Measurements from ENCODE around the gene GRIK2.

DNA sequence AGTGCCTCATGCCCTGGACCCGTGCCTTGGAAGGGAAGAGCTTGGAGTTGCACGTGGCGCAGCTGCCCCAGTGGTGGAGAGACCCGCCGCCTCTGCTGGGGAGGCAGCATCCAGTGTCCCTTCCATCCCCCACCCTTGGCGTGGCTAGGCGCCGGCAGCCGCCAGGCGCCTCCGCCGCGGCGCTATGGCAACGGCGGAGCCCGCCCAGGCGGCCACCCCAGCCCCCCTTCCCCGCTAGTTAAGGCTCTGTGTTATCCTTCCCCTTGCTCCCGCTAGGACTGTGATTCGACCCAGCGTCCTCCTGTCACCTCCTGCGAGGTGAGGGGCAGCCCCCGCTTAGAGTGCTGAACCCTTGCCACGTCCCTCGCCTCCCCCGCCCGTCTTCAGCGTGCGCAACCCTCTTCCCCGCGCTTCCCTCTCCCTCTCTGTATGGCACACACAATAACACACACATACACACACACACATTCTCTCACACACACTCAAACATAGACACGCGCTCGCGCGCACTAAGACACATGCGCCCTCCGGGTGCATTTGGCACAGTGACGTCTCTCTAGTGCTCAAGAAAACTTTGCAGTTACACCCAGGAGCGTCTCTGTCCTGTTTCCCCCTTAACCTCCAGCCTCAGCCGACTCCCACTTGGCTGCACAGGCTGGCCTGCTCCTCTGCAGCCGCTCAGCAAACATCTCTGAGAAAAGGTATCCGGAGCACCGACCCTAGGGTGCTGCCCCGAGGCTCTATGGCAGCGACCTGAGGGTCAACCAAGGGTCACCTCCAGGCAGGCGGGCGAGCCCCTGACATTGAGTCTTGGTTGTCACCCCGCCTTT is 8.5 kb downstream of the GRIK2 start:
- TF ChIP-seq, protein P1, sequence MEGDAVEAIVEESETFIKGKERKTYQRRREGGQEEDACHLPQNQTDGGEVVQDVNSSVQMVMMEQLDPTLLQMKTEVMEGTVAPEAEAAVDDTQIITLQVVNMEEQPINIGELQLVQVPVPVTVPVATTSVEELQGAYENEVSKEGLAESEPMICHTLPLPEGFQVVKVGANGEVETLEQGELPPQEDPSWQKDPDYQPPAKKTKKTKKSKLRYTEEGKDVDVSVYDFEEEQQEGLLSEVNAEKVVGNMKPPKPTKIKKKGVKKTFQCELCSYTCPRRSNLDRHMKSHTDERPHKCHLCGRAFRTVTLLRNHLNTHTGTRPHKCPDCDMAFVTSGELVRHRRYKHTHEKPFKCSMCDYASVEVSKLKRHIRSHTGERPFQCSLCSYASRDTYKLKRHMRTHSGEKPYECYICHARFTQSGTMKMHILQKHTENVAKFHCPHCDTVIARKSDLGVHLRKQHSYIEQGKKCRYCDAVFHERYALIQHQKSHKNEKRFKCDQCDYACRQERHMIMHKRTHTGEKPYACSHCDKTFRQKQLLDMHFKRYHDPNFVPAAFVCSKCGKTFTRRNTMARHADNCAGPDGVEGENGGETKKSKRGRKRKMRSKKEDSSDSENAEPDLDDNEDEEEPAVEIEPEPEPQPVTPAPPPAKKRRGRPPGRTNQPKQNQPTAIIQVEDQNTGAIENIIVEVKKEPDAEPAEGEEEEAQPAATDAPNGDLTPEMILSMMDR (IDR thresholded peaks at IDR 0.05) = no peak
- TF ChIP-seq POLR2A (IDR thresholded peaks at IDR 0.05) = no peak

All from heart left ventricle (tissue), 13 donors.